ENCODE results near the gene ARRB2. TPM values are rescaled to one million over a fixed set of nuclear protein-coding genes. Genes with fewer than 3 reads are reported as not detected.

The ARRB2 gene
- total and polyA plus RNA-seq, 2 donors (not counting 3 experiments of a cell fraction or from before 2014, with no cell fraction given), result 18.6 to 21.3 TPM

DNA sequence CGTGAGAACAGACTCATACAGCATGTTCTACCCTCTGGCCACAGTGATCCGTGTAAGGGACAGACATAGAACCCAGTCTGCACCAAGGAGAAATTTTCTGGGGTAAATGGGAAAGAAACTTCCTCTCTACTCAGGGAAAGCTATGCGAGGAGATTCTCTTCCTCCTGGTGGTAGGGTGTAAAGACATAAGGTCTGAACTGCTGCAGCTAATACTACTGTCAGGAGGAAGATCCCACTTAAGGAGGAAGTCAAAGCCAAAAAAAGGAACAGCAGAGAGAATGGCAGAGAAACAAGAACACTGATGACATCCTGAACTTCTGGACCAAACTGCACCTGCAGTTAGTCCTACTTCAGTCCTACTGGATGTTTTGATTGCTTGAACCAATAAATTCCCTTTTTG is 54.2 kb downstream of the ARRB2 start:
- no peaks in the 10 kb centered on the region for H3K79me2 ChIP-seq (ENCODE audit: control insufficient read depth, insufficient read depth, low read length)
- peaks cover 4 to 6% of the 10 kb centered on the region in 2 experiments for H3K27me3 ChIP-seq (ENCODE audit: control insufficient read depth in 2 of 2, insufficient read depth in 2 of 2, low read length in 2 of 2)
- POLR2A ChIA-PET, result no interaction called here
- no TSS peak for BruUV-seq (replicated peaks)
- FAIRE-seq (no peak), DNase-seq (ENCODE audit: low read depth, low spot score) (no peak)
- dilution Hi-C loops (cut with MboI; ENCODE audit: extremely low pct_ligation_motif_present, low sequenced_read_pairs), result no loop called here
- H3K9ac ChIP-seq (replicated peaks; ENCODE audit: extremely low read depth, insufficient read depth, low read length), result no peak overlapping the region
- no peaks in the 10 kb centered on the region for H4K20me1 ChIP-seq (replicated peaks; ENCODE audit: control insufficient read depth, extremely low read depth, insufficient read depth, low read length)
- no peak overlapping the region for H3K27ac ChIP-seq (ENCODE audit: insufficient read depth, low read depth, low read length)
- no peaks in the 10 kb centered on the region for H3K36me3 ChIP-seq (ENCODE audit: control insufficient read depth in 2 of 2, extremely low read depth in 1 of 2, insufficient read depth in 2 of 2, low read length in 2 of 2)
- H3K4me3 ChIP-seq (replicated peaks in 1 of 3; ENCODE audit: insufficient read depth in 1 of 3, low read depth in 1 of 3, low read length in 3 of 3), result no peak overlapping the region
- H2AFZ ChIP-seq (ENCODE audit: low read depth, low read length), result no peak overlapping the region
- no peaks in the 10 kb centered on the region for H3K9me3 ChIP-seq (replicated peaks; ENCODE audit: control insufficient read depth, insufficient read depth, low read length)
- intact Hi-C loops (cut with micrococcal nuclease), result no loop called here
- no peaks in the 10 kb centered on the region for H3K4me1 ChIP-seq (ENCODE audit: control insufficient read depth, extremely low read depth, insufficient read depth, low read length)
- TF ChIP-seq MYC (IDR thresholded peaks at IDR 0.05; ENCODE audit: low read depth, low read length), result no peak
- no peak for TF ChIP-seq EZH2 (IDR thresholded peaks at IDR 0.05; ENCODE audit: borderline replicate concordance, low read depth, low read length, severe bottlenecking)
- TF ChIP-seq GATA2 (IDR thresholded peaks at IDR 0.05; ENCODE audit: insufficient read depth, insufficient read length, low read depth, low read length), result no peak
- TF ChIP-seq POLR2AphosphoS5 (IDR thresholded peaks at IDR 0.05; ENCODE audit: insufficient read depth, low read depth, low read length), result no peak
- no peak for TF ChIP-seq FOS (IDR thresholded peaks at IDR 0.05; ENCODE audit: borderline replicate concordance, insufficient read depth, low read length)
- TF ChIP-seq POLR2A (IDR thresholded peaks at IDR 0.05; ENCODE audit: low read depth, low read length), result no peak
- TF ChIP-seq JUN (IDR thresholded peaks at IDR 0.05; ENCODE audit: borderline replicate concordance, insufficient read depth, insufficient read length, low read depth), result no peak
- TF ChIP-seq, protein P1, sequence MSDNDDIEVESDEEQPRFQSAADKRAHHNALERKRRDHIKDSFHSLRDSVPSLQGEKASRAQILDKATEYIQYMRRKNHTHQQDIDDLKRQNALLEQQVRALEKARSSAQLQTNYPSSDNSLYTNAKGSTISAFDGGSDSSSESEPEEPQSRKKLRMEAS (IDR thresholded peaks at IDR 0.05; ENCODE audit: insufficient read depth, insufficient read length), result no peak
- TF ChIP-seq, protein P2, sequence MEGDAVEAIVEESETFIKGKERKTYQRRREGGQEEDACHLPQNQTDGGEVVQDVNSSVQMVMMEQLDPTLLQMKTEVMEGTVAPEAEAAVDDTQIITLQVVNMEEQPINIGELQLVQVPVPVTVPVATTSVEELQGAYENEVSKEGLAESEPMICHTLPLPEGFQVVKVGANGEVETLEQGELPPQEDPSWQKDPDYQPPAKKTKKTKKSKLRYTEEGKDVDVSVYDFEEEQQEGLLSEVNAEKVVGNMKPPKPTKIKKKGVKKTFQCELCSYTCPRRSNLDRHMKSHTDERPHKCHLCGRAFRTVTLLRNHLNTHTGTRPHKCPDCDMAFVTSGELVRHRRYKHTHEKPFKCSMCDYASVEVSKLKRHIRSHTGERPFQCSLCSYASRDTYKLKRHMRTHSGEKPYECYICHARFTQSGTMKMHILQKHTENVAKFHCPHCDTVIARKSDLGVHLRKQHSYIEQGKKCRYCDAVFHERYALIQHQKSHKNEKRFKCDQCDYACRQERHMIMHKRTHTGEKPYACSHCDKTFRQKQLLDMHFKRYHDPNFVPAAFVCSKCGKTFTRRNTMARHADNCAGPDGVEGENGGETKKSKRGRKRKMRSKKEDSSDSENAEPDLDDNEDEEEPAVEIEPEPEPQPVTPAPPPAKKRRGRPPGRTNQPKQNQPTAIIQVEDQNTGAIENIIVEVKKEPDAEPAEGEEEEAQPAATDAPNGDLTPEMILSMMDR (IDR thresholded peaks at IDR 0.05; ENCODE audit: extremely low read depth in 1 of 2, insufficient read depth in 1 of 2, low read depth in 1 of 2, low read length in 2 of 2), result no peak
- no peak overlapping the region for H3K4me2 ChIP-seq (ENCODE audit: insufficient read depth, low read length)
- CTCF ChIA-PET, result interaction anchor here (1.4 kb wide), 1 partner anchor 16 kb away, joined by 3 read pairs; no protein-coding TSS in a partner anchor
- no peaks in the 10 kb centered on the region for H3K9me1 ChIP-seq (replicated peaks; ENCODE audit: control insufficient read depth, extremely low read depth, insufficient read depth, low read length)

All from endothelial cell of umbilical vein (primary cell).